HCT116 (cell line): Measurements from ENCODE around the gene OR14I1. TPM values are rescaled to one million over a fixed set of nuclear protein-coding genes. Genes with fewer than 3 reads are reported as not detected.

Experiments used
- ATAC-seq: fragments of 200-7000 bp; cut with Tn5 transposase; 2 replicates; pipeline ENCODE4 v1.9.1; 2020; ENCODE audit warnings: mild to moderate bottlenecking, moderate library complexity
- BruUV-seq: library from RNA; stranded (reverse); fragments of 400-500 nt; replicated peaks from 2 replicates; lab custom pipeline; 2021; lab: Mats Ljungman, UMichigan
- CTCF ChIA-PET: fragments of 300-600 bp; sonication (Branson Sonifier 250); formaldehyde crosslinking; loops from one replicate; lab custom pipeline; 2021; ENCODE audit warnings: antibody characterized with exemption; lab: Charles Lee
- POLR2A ChIA-PET: fragments of 300-600, 350-600 bp; sonication (Branson Sonifier 250); formaldehyde crosslinking; loops from one replicate; lab custom pipeline; 2021; ENCODE audit warnings: antibody characterized with exemption; lab: Charles Lee
- RAD21 ChIA-PET, 2 experiments: fragments of 300-600 bp; sonication (Branson Sonifier 250); formaldehyde crosslinking; loops; one replicate each; lab custom pipeline; 2023; ENCODE audit warnings: low total read pairs in 2 of 2; ENCODE audit not compliant: uncharacterized antibody in 2 of 2, unreplicated experiment in 2 of 2, low non-redundant PET in 1 of 2; lab: Charles Lee
- DNase-seq: peaks from one replicate; pipeline ENCODE4 v3.0.0-alpha.2; 2010; ENCODE audit warnings: low read depth, low spot score
- H2AFZ ChIP-seq: fragments of 200-600 bp; shearing (Covaris generic), sonication (generic); 2 replicates; pipeline ENCODE4 v1.6.1; 2017; ENCODE audit warnings: low read depth, mixed run types, mixed read lengths, antibody characterized with exemption, low read length; ENCODE audit not compliant: poor library complexity, severe bottlenecking
- H3K27ac ChIP-seq: 2 replicates; pipeline ENCODE4 v1.5.1; 2012; ENCODE audit warnings: low read depth, low read length
- H3K27me3 ChIP-seq: fragments of 200-600 bp; sonication (generic); 2 replicates; pipeline ENCODE4 v1.6.1; 2016; ENCODE audit warnings: mixed run types, low read length, mixed read lengths; ENCODE audit not compliant: insufficient read depth
- H3K36me3 ChIP-seq, 2 experiments: fragments of 200-500 bp in 1 of 2; fragments of 200-600 bp in 1 of 2; sonication (Bioruptor generic) in 1 of 2; sonication (generic) in 1 of 2; 2 replicates each; pipeline versions ENCODE4 v1.5.1 to v1.6.1; 2014 to 2016; ENCODE audit warnings: low read length in 2 of 2, inconsistent platforms in 1 of 2, mixed read lengths in 1 of 2, mixed run types in 1 of 2; ENCODE audit not compliant: insufficient read depth in 2 of 2, control insufficient read depth in 1 of 2
- H3K4me1 ChIP-seq, 2 experiments: fragments of 200-600 bp in 1 of 2; sonication (generic) in 1 of 2; 2 replicates each; pipeline versions ENCODE4 v1.5.1 to v1.6.1; 2012 to 2017; ENCODE audit warnings: low read length in 2 of 2, inconsistent platforms in 1 of 2, mild to moderate bottlenecking in 1 of 2, mixed read lengths in 1 of 2, mixed run types in 1 of 2, moderate library complexity in 1 of 2; ENCODE audit not compliant: insufficient read depth in 2 of 2, control insufficient read depth in 1 of 2
- H3K4me2 ChIP-seq: fragments of 200-600 bp; sonication (generic); 2 replicates; pipeline ENCODE4 v1.6.1; 2017; ENCODE audit warnings: mixed run types, low read length, mixed read lengths
- H3K4me3 ChIP-seq, 2 experiments: fragments of 200-600 bp in 1 of 2; sonication (generic) in 1 of 2; replicated peaks in 1 of 2; 2 replicates each; pipeline ENCODE4 v1.5.1; 2011 to 2016; ENCODE audit warnings: low read length in 2 of 2, control low read depth in 1 of 2, low read depth in 1 of 2, mild to moderate bottlenecking in 1 of 2, mixed read lengths in 1 of 2, mixed run types in 1 of 2
- H3K79me2 ChIP-seq: fragments of 200-600 bp; sonication (generic); 2 replicates; pipeline ENCODE4 v1.6.1; 2017; ENCODE audit warnings: mild to moderate bottlenecking, mixed run types, low read length, moderate library complexity, mixed read lengths; ENCODE audit not compliant: insufficient read depth
- H3K9ac ChIP-seq: fragments of 200-600 bp; sonication (generic); 2 replicates; pipeline ENCODE4 v1.6.1; 2016; ENCODE audit warnings: low read length, mixed read lengths
- H3K9me2 ChIP-seq: fragments of 200-600 bp; sonication (generic), shearing (Covaris generic); 2 replicates; pipeline ENCODE4 v1.6.1; 2017; ENCODE audit warnings: mixed run types, mild to moderate bottlenecking, moderate library complexity; ENCODE audit not compliant: insufficient read depth
- H3K9me3 ChIP-seq, 2 experiments: fragments of 200-500 bp in 1 of 2; fragments of 200-600 bp in 1 of 2; sonication (Bioruptor generic) in 1 of 2; sonication (generic) in 1 of 2; 2 replicates each; pipeline ENCODE4 v1.6.1; 2014 to 2017; ENCODE audit warnings: low read length in 2 of 2, mixed read lengths in 2 of 2, inconsistent platforms in 1 of 2, low read depth in 1 of 2, mild to moderate bottlenecking in 1 of 2, mixed run types in 1 of 2, moderate library complexity in 1 of 2; ENCODE audit not compliant: control insufficient read depth in 1 of 2, insufficient read depth in 1 of 2
- H4K20me1 ChIP-seq: fragments of 200-600 bp; sonication (generic), shearing (Covaris generic); 2 replicates; pipeline ENCODE4 v1.6.1; 2017; ENCODE audit warnings: mixed run types, mild to moderate bottlenecking, moderate library complexity; ENCODE audit not compliant: insufficient read depth
- CBX3 ChIP-seq: IDR thresholded peaks from 2 replicates; pipeline ENCODE4 v1.6.1; 2012; ENCODE audit warnings: low read depth
- CEBPB ChIP-seq: IDR thresholded peaks from 2 replicates; pipeline ENCODE4 v1.6.1; 2012; ENCODE audit warnings: low read depth
- EGR1 ChIP-seq: IDR thresholded peaks from 2 replicates; pipeline ENCODE4 v1.6.1; 2012; ENCODE audit warnings: low read depth
- EZH2phosphoT487 ChIP-seq: fragments of 200-600 bp; IDR thresholded peaks from 2 replicates; pipeline ENCODE4 v1.6.1; 2018; ENCODE audit warnings: antibody characterized with exemption, borderline replicate concordance
- POLR2A ChIP-seq: IDR thresholded peaks from 2 replicates; pipeline ENCODE4 v1.7.0; 2011; ENCODE audit warnings: borderline replicate concordance; ENCODE audit not compliant: insufficient read depth, insufficient read length; ENCODE audit errors: extremely low read depth
- POLR2AphosphoS5 ChIP-seq: IDR thresholded peaks from 2 replicates; pipeline ENCODE4 v1.6.1; 2011; ENCODE audit warnings: mild to moderate bottlenecking, low read depth, low read length, moderate library complexity
- SIN3A ChIP-seq: IDR thresholded peaks from 2 replicates; pipeline ENCODE4 v1.6.1; 2012; ENCODE audit warnings: low read depth
- SRF ChIP-seq: IDR thresholded peaks from 2 replicates; pipeline ENCODE4 v1.6.1; 2012; ENCODE audit warnings: low read depth
- ZFX ChIP-seq: fragments of 450-650 bp; IDR thresholded peaks from 2 replicates; pipeline ENCODE4 v1.6.1; 2017
- ZNF274 ChIP-seq: fragments of 200-500 bp; sonication (Bioruptor generic); IDR thresholded peaks from 2 replicates; pipeline ENCODE4 v1.6.1; 2014; ENCODE audit warnings: mild to moderate bottlenecking, low read depth, low read length, inconsistent platforms
- intact Hi-C: fragments of 100-400 bp; cut with micrococcal nuclease; formaldehyde crosslinking; loops from 2 replicates; pipeline ENCODE4 v1.10.0; 2022
- total RNA-seq: library from RNA; stranded (reverse); gene quantifications from one replicate; pipeline ENCODE4 v1.2.1, GENCODE V29; 2021; ENCODE audit not compliant: unreplicated experiment
- TF ChIP-seq, protein P1 (sequence below), 3 experiments: fragments of 200-600 bp in 1 of 3; sonication (generic) in 1 of 3; IDR thresholded peaks in 2 of 3; conservative IDR thresholded peaks in 1 of 3; 2 replicates each; pipeline ENCODE4 v1.5.1; 2012 to 2017; ENCODE audit warnings: low read depth in 2 of 3, low read length in 2 of 3, antibody characterized with exemption in 1 of 3, borderline replicate concordance in 1 of 3, control low read depth in 1 of 3, mild to moderate bottlenecking in 1 of 3, mixed read lengths in 1 of 3, mixed run types in 1 of 3, moderate library complexity in 1 of 3; ENCODE audit not compliant: insufficient read depth in 1 of 3
- TF ChIP-seq, protein P2 (sequence below): IDR thresholded peaks from 2 replicates; pipeline ENCODE4 v1.6.1; 2012
- TF ChIP-seq, protein P3 (sequence below): IDR thresholded peaks from 2 replicates; pipeline ENCODE4 v1.6.1; 2011; ENCODE audit warnings: mild to moderate bottlenecking, low read length, moderate library complexity; ENCODE audit not compliant: insufficient replicate concordance; ENCODE audit errors: extremely low read depth

OR14I1 gene
- total RNA-seq, 1 experiment from 2014 or later, result not detected

DNA sequence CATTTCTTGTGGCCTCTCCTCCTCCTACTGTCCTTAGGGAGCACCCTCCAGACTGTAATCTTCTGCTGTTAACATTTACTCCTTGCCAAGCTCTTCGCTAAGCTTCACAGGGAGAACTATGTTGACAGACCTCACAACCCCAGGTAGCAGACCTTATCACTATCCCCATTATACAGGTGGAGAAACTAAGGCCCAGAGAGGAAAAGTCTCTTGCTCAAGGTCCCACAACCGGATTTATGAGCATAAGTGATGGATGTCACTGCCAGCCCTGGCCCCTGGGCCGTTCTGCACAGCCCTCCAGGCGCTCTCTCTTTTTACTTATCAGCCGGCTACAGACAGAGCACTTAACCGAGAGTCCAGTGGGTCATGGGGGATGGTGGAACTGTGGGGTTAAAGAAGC, 34.9 kb upstream of the OR14I1 start:
- ATAC-seq, result no peak
- Histone ChIP-seq H3K9ac (no peak overlapping the region), H3K4me3 (no peak overlapping the region), H3K4me1 (no peaks in the 10 kb centered on the region), H3K27ac (no peak overlapping the region), H3K4me2 (no peak overlapping the region), H2AFZ (no peak overlapping the region), H3K79me2 (no peaks in the 10 kb centered on the region), H3K27me3 (no peaks in the 10 kb centered on the region), H3K36me3 (no peaks in the 10 kb centered on the region), H4K20me1 (no peaks in the 10 kb centered on the region), H3K9me2 (no peaks in the 10 kb centered on the region), H3K9me3 (no peaks in the 10 kb centered on the region)
- ChIA-PET CTCF (no interaction called here), POLR2A (no interaction called here), RAD21 (no interaction called here)
- TF ChIP-seq, protein P1, sequence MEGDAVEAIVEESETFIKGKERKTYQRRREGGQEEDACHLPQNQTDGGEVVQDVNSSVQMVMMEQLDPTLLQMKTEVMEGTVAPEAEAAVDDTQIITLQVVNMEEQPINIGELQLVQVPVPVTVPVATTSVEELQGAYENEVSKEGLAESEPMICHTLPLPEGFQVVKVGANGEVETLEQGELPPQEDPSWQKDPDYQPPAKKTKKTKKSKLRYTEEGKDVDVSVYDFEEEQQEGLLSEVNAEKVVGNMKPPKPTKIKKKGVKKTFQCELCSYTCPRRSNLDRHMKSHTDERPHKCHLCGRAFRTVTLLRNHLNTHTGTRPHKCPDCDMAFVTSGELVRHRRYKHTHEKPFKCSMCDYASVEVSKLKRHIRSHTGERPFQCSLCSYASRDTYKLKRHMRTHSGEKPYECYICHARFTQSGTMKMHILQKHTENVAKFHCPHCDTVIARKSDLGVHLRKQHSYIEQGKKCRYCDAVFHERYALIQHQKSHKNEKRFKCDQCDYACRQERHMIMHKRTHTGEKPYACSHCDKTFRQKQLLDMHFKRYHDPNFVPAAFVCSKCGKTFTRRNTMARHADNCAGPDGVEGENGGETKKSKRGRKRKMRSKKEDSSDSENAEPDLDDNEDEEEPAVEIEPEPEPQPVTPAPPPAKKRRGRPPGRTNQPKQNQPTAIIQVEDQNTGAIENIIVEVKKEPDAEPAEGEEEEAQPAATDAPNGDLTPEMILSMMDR (IDR thresholded peaks at IDR 0.05 in 2 of 3, conservative IDR thresholded peaks at IDR 0.05 in 1 of 3; ENCODE audit: borderline replicate concordance in 1 of 3, insufficient read depth in 1 of 3, low read depth in 2 of 3, low read length in 2 of 3), result no peak
- TF ChIP-seq POLR2AphosphoS5, result no peak
- no peak for TF ChIP-seq POLR2A
- TF ChIP-seq, protein P2, sequence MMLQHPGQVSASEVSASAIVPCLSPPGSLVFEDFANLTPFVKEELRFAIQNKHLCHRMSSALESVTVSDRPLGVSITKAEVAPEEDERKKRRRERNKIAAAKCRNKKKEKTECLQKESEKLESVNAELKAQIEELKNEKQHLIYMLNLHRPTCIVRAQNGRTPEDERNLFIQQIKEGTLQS, result no peak
- no peak for TF ChIP-seq SRF
- no peak for TF ChIP-seq CBX3
- TF ChIP-seq SIN3A, result no peak
- TF ChIP-seq ZNF274, result no peak
- TF ChIP-seq, protein P3, sequence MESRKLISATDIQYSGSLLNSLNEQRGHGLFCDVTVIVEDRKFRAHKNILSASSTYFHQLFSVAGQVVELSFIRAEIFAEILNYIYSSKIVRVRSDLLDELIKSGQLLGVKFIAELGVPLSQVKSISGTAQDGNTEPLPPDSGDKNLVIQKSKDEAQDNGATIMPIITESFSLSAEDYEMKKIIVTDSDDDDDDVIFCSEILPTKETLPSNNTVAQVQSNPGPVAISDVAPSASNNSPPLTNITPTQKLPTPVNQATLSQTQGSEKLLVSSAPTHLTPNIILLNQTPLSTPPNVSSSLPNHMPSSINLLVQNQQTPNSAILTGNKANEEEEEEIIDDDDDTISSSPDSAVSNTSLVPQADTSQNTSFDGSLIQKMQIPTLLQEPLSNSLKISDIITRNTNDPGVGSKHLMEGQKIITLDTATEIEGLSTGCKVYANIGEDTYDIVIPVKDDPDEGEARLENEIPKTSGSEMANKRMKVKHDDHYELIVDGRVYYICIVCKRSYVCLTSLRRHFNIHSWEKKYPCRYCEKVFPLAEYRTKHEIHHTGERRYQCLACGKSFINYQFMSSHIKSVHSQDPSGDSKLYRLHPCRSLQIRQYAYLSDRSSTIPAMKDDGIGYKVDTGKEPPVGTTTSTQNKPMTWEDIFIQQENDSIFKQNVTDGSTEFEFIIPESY, result no peak
- TF ChIP-seq CEBPB, result no peak
- no peak for TF ChIP-seq ZFX
- no peak for TF ChIP-seq EZH2phosphoT487
- TF ChIP-seq EGR1, result no peak
- no TSS peak for BruUV-seq
- DNase-seq, result no peak
- intact Hi-C loops, result no loop called here
